SW 1271 (cell line): Measurements from ENCODE around the gene SLC22A4.
A peak's percentile ranks its signal among the peaks of the same experiment; 100 is the strongest.

Source experiments
- DNase-seq, 2 experiments: peaks; one replicate each; lab custom pipeline; 2025; lab: John Stamatoyannopoulos, UW

SLC22A4 gene

GRCh38 chr5:132275367-132276220 lies 18.6 kb upstream of the SLC22A4 start:
- DNase-seq, result no peak

- no peak for DNase-seq
Measured at GRCh38 chr5:132277256-132277655, 16.9 kb upstream of the SLC22A4 start.

- DNase-seq, result no peak
Measured at GRCh38 chr5:132277971-132278853, 16.0 kb upstream of the SLC22A4 start.

- DNase-seq, result no peak
Measured at GRCh38 chr5:132279801-132280200, 14.4 kb upstream of the SLC22A4 start.

GRCh38 chr5:132280371-132281240 lies 13.6 kb upstream of the SLC22A4 start:
- no peak for DNase-seq

- DNase-seq, result no peak
Measured at GRCh38 chr5:132281856-132282614, 12.2 kb upstream of the SLC22A4 start.

- DNase-seq, result peak in 1 of 2 experiments; percentile 35
Measured at GRCh38 chr5:132283423-132284043, 10.7 kb upstream of the SLC22A4 start.

GRCh38 chr5:132289097-132289496 lies 5.1 kb upstream of the SLC22A4 start:
- no peak for DNase-seq

GRCh38 chr5:132291026-132291425 lies 3.2 kb upstream of the SLC22A4 start:
- no peak for DNase-seq

- peak; percentile 88 to 90 for DNase-seq
Measured at GRCh38 chr5:132293066-132293991, 865 bp upstream of the SLC22A4 start.

- DNase-seq, result peak; percentile 89 to 90
Measured at GRCh38 chr5:132294728-132295504, 722 bp downstream of the SLC22A4 start.

- DNase-seq, result peak in 1 of 2 experiments; percentile 40
Measured at GRCh38 chr5:132295505-132296411, 1.6 kb downstream of the SLC22A4 start.

GRCh38 chr5:132296412-132297016 lies 2.3 kb downstream of the SLC22A4 start:
- no peak for DNase-seq

- no peak for DNase-seq
Measured at GRCh38 chr5:132297211-132297940, 3.2 kb downstream of the SLC22A4 start.

- DNase-seq, result no peak
Measured at GRCh38 chr5:132298298-132299212, 4.4 kb downstream of the SLC22A4 start.
